Activated T-cell treated with anti-CD3 and anti-CD28 coated beads, Interleukin-2, amount 50 U/mL, for 72 hours (primary cell): ENCODE data around the gene B4GALNT1. TPM values are rescaled to one million over a fixed set of nuclear protein-coding genes. Genes with fewer than 3 reads are reported as not detected.

Experiments used
- ATAC-seq, 2 donors: fragments of 150-1000 bp; cut with Tn5 transposase; replicated peaks in 1 of 2; 2 replicates each; pipeline ENCODE4 v1.10.0; 2021; ENCODE audit warnings: moderate library complexity in 2 of 2, mild to moderate bottlenecking in 1 of 2
- DNase-seq, 2 donors: peaks; one replicate each; pipeline ENCODE4 v3.0.0; 2021 to 2022; ENCODE audit warnings: mixed read lengths in 1 of 2
- H3K27ac Mint-ChIP-seq: one replicate; pipeline ENCODE4 v1.8.0; 2022; ENCODE audit warnings: mild to moderate bottlenecking, moderate library complexity, mixed read lengths
- H3K27me3 Mint-ChIP-seq: one replicate; pipeline ENCODE4 v1.8.0; 2022; ENCODE audit warnings: low read depth, mixed read lengths
- H3K36me3 Mint-ChIP-seq, 2 donors: one replicate each; pipeline ENCODE4 v1.8.0; 2022; ENCODE audit warnings: mixed read lengths in 2 of 2, mild to moderate bottlenecking in 1 of 2; ENCODE audit not compliant: insufficient read depth in 2 of 2
- H3K4me1 Mint-ChIP-seq: one replicate; pipeline ENCODE4 v1.8.0; 2022; ENCODE audit warnings: low read depth, mixed read lengths
- H3K4me3 Mint-ChIP-seq, 2 donors: one replicate each; pipeline ENCODE4 v1.8.0; 2022; ENCODE audit warnings: mild to moderate bottlenecking in 2 of 2, mixed read lengths in 2 of 2, moderate library complexity in 2 of 2
- H3K9me3 Mint-ChIP-seq, 2 donors: one replicate each; pipeline ENCODE4 v1.8.0; 2022; ENCODE audit warnings: mixed read lengths in 2 of 2
- total RNA-seq, 2 donors: library from RNA; stranded (reverse); gene quantifications; one replicate each; pipeline ENCODE4 v1.2.3, GENCODE V29; 2022

Gene B4GALNT1
- total RNA-seq, 2 donors from 2014 or later, result 2.5 to 3.8 TPM

- Mint-ChIP-seq H3K4me3 (peak overlapping the region in 1 of 2 donors; percentile 5), H3K27ac (peak overlapping the region; percentile 74), H3K27me3 (no peaks in the 10 kb centered on the region), H3K9me3 (peaks cover 0 to 1% of the 10 kb centered on the region in 2 donors), H3K36me3 (peaks cover 0 to 5% of the 10 kb centered on the region in 2 donors), H3K4me1 (peaks cover 29% of the 10 kb centered on the region)
- no peak for DNase-seq
- ATAC-seq, result no peak
Observed at GRCh38 chr12:57606399-57606798, 26.6 kb downstream of the B4GALNT1 start.

GRCh38 chr12:57605811-57606311 lies 27.1 kb downstream of the B4GALNT1 start:
- no peaks in the 10 kb centered on the region for H3K27me3 Mint-ChIP-seq
- H3K9me3 Mint-ChIP-seq, result peaks cover 0 to 1% of the 10 kb centered on the region in 2 donors
- peaks cover 0 to 5% of the 10 kb centered on the region in 2 donors for H3K36me3 Mint-ChIP-seq
- DNase-seq, result no peak
- no peak overlapping the region for H3K27ac Mint-ChIP-seq
- peaks cover 29% of the 10 kb centered on the region for H3K4me1 Mint-ChIP-seq
- ATAC-seq, result no peak
- peak overlapping the region; percentile 77 to 88 for H3K4me3 Mint-ChIP-seq

GRCh38 chr12:57604992-57605810 lies 27.8 kb downstream of the B4GALNT1 start:
- H3K4me1 Mint-ChIP-seq, result peaks cover 24% of the 10 kb centered on the region
- peaks cover 0 to 1% of the 10 kb centered on the region in 2 donors for H3K9me3 Mint-ChIP-seq
- peaks cover 0 to 5% of the 10 kb centered on the region in 2 donors for H3K36me3 Mint-ChIP-seq
- ATAC-seq (peak; percentile 53 to 58), DNase-seq (peak in 1 of 2 donors; percentile 29)
- H3K27ac Mint-ChIP-seq, result peak overlapping the region; percentile 41
- peak overlapping the region; percentile 77 to 88 for H3K4me3 Mint-ChIP-seq
- no peaks in the 10 kb centered on the region for H3K27me3 Mint-ChIP-seq

- H3K36me3 Mint-ChIP-seq, result peaks cover 0 to 5% of the 10 kb centered on the region in 2 donors
- H3K27ac Mint-ChIP-seq, result peak within 1 kb of the TSS; percentile 52
- peak within 1 kb of the TSS; percentile 77 to 88 for H3K4me3 Mint-ChIP-seq
- H3K27me3 Mint-ChIP-seq, result no peaks in the 10 kb centered on the region
- peak; percentile 49 for DNase-seq
- ATAC-seq, result peak; percentile 75
- H3K9me3 Mint-ChIP-seq, result peaks cover 0 to 1% of the 10 kb centered on the region in 2 donors
- H3K4me1 Mint-ChIP-seq, result peaks cover 23% of the 10 kb centered on the region
Observed at GRCh38 chr12:57604454-57604991, 28.5 kb downstream of the B4GALNT1 start, which contains the start of gene DTX3. Gene DTX3, plus strand, starts transcription at chr12:57604824. Its CDS starts 1,694 bp downstream, at chr12:57606518.

- Mint-ChIP-seq H3K36me3 (peaks cover 0 to 5% of the 10 kb centered on the region in 2 donors), H3K27ac (peak overlapping the region; percentile 52), H3K9me3 (peaks cover 0 to 1% of the 10 kb centered on the region in 2 donors), H3K4me1 (peaks cover 23% of the 10 kb centered on the region), H3K27me3 (no peaks in the 10 kb centered on the region), H3K4me3 (peak overlapping the region; percentile 77 to 88)
- no peak for DNase-seq
- ATAC-seq, result no peak
Observed at GRCh38 chr12:57603815-57604453, 29.1 kb downstream of the B4GALNT1 start.

GRCh38 chr12:57603324-57603723 lies 29.7 kb downstream of the B4GALNT1 start:
- H3K4me3 Mint-ChIP-seq, result peak overlapping the region; percentile 65 to 88
- H3K36me3 Mint-ChIP-seq, result peaks cover 0 to 5% of the 10 kb centered on the region in 2 donors
- peak overlapping the region; percentile 18 for H3K27ac Mint-ChIP-seq
- DNase-seq, result no peak
- no peaks in the 10 kb centered on the region for H3K27me3 Mint-ChIP-seq
- ATAC-seq, result no peak
- peaks cover 23% of the 10 kb centered on the region for H3K4me1 Mint-ChIP-seq
- peaks cover 0 to 1% of the 10 kb centered on the region in 2 donors for H3K9me3 Mint-ChIP-seq

GRCh38 chr12:57602544-57602943 lies 30.5 kb downstream of the B4GALNT1 start:
- Mint-ChIP-seq H3K9me3 (peaks cover 0 to 1% of the 10 kb centered on the region in 2 donors), H3K27me3 (no peaks in the 10 kb centered on the region), H3K36me3 (peaks cover 0 to 8% of the 10 kb centered on the region in 2 donors), H3K4me3 (no peak overlapping the region), H3K4me1 (peaks cover 23% of the 10 kb centered on the region), H3K27ac (no peak overlapping the region)
- ATAC-seq (no peak), DNase-seq (no peak)

- H3K36me3 Mint-ChIP-seq, result peaks cover 4 to 11% of the 10 kb centered on the region in 2 donors
- DNase-seq (no peak), ATAC-seq (no peak)
- H3K27me3 Mint-ChIP-seq, result no peaks in the 10 kb centered on the region
- H3K4me3 Mint-ChIP-seq, result no peak overlapping the region
- H3K27ac Mint-ChIP-seq, result no peak overlapping the region
- peaks cover 0 to 1% of the 10 kb centered on the region in 2 donors for H3K9me3 Mint-ChIP-seq
- peaks cover 17% of the 10 kb centered on the region for H3K4me1 Mint-ChIP-seq
Observed at GRCh38 chr12:57600395-57600794, 32.6 kb downstream of the B4GALNT1 start.

- DNase-seq (no peak), ATAC-seq (no peak)
- no peaks in the 10 kb centered on the region for H3K9me3 Mint-ChIP-seq
- no peak overlapping the region for H3K27ac Mint-ChIP-seq
- peaks cover 4 to 6% of the 10 kb centered on the region in 2 donors for H3K36me3 Mint-ChIP-seq
- peaks cover 21% of the 10 kb centered on the region for H3K4me1 Mint-ChIP-seq
- H3K27me3 Mint-ChIP-seq, result no peaks in the 10 kb centered on the region
- H3K4me3 Mint-ChIP-seq, result no peak overlapping the region
Observed at GRCh38 chr12:57593187-57593586, 39.8 kb downstream of the B4GALNT1 start.

- H3K9me3 Mint-ChIP-seq, result no peaks in the 10 kb centered on the region
- no peak for ATAC-seq
- H3K27ac Mint-ChIP-seq, result peak overlapping the region; percentile 59
Observed at GRCh38 chr12:57592551-57593165, 40.3 kb downstream of the B4GALNT1 start.

GRCh38 chr12:57591782-57592325 lies 41.1 kb downstream of the B4GALNT1 start:
- no peaks in the 10 kb centered on the region for H3K27me3 Mint-ChIP-seq
- H3K4me1 Mint-ChIP-seq, result peaks cover 21% of the 10 kb centered on the region
- peaks cover 2 to 3% of the 10 kb centered on the region in 2 donors for H3K36me3 Mint-ChIP-seq
- no peaks in the 10 kb centered on the region for H3K9me3 Mint-ChIP-seq
- ATAC-seq, result no peak
- DNase-seq, result no peak
- H3K27ac Mint-ChIP-seq, result peak overlapping the region; percentile 59
- H3K4me3 Mint-ChIP-seq, result peak overlapping the region; percentile 79 to 93

More at GRCh38 chr12:57592551-57593165, 40.3 kb downstream of the B4GALNT1 start:
- H3K36me3 Mint-ChIP-seq, result peaks cover 4% of the 10 kb centered on the region in 2 donors
- H3K27me3 Mint-ChIP-seq, result no peaks in the 10 kb centered on the region
- no peak for DNase-seq
- peaks cover 21% of the 10 kb centered on the region for H3K4me1 Mint-ChIP-seq
- H3K4me3 Mint-ChIP-seq, result peak overlapping the region; percentile 79 to 93
